Measurements from ENCODE around the gene ADAMTSL3.
"Not testable (repeated sequence)": the region's sequence is repeated elsewhere in the genome, so short reads cannot be mapped to it uniquely, and the experiment has no call there.

Gene ADAMTSL3

DNA sequence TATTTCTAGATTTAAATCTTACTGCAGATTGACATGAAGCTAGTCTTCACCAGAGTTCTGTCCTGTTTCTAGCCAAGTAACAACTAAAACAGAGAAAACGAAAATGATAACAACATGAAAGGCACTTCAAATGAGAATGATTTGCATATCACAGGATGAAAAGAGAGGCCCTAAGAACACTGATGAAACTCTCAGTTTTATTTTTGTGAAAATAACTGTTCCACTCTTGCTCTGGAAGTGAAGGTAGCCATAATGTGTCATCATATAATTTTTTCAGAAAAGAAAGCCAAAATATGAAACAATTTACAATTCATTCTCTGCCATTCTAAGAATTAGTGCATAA, 274.4 kb downstream of the ADAMTSL3 start:
- no peak for DNase-seq (ENCODE audit: low read depth)

DNA sequence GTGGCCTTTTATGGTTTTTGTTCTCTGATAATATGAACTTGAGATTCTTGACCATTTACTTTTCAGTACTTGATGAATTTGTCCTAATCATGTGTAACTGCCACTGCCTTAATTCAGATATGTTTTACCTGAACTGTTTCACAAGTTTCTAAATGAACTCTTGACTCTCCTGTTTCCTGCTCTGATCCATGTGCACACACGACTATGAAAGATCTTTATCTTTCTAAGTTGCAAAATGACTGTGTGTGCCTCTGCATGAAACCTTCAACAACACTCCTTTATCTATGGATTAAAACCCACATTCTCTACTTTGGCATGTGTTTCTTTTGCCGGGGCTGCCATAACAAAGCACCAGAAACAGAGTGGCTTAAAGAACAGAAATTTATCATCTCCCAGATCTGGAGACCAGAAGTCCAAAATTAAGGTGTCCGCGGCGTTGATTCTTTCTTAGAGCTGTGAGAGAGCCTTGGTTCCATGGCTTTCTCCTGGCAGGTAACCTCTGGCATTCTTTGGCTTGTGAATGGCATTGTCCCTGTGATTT, 275.0 kb downstream of the ADAMTSL3 start:
- peak; percentile 58 for DNase-seq (ENCODE audit: low read depth)

DNA sequence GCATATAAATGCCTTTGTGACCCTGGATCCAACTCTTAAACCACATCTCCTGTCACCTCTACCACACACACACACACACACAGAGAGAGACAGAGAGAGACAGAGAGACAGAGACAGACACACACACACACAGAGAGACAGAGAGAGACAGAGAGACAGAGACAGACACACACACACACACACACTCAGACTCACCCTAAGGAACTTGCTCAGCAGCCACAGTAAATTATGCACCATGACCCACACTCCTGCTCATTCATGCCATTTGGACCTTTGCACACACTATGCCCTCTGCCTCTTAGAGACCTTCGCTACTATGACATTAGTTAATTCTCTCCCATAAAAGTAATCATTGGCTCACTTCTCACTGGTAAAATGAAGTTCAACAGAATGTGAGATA, 275.7 kb downstream of the ADAMTSL3 start:
- no peak for DNase-seq (ENCODE audit: low read depth)

DNA sequence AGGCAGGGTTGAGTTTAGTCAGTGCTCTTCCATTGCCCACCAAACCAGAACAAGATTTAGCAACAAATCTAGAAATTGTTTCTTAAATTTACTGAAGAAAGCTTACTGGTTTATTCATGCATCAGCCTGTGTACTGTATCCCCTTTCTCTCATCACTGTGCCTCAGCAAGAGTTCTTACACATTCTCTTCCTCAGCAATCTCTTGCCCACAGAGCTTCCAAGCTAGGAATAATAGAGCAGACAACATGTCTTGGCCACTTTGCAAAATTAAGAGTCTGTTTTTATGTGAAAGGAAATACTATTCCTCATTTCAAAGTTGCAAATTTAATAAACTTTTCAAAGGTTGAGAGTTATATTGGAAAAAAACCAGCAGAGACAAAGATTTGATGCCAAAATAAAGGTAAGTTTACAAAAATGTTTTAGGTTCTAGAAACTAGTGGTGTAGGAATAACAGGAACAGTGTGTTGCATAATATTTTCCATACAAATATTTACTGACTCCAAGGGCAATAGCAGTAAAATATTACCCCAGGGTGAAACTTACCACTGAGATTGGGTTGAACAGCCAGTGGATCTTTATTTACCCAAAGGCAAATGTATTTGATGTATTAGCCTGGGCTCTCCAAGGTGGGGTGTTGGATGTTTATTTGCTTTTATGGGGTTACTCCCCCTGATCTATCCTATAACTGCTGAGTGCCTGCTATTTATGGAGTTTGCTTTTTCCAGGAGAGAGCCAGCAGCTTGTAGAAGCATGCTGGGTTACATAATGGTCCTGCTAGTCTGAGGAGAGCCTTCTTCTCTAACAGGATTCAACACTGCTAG, 276.7 kb downstream of the ADAMTSL3 start:
- no peak for DNase-seq (ENCODE audit: low read depth)

DNA sequence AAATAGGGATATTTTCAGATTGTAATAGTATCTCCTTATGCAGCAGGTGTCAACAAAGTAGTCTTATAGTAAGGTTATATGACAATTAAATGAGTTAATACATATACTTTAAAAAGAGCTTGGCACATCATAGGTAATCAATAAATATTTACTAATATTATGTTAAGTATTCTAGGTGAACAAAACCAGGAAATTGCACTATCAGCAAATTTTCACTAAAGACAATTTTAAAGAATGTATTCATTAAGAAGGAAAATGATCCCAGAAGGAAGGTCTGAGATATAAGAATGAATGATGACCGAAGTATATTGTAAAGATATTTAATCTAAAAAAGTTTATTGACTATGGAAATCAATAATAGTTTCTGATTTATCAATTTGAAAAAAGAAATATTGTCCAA, 281.9 kb downstream of the ADAMTSL3 start:
- DNase-seq (ENCODE audit: low read depth): no peak

DNA sequence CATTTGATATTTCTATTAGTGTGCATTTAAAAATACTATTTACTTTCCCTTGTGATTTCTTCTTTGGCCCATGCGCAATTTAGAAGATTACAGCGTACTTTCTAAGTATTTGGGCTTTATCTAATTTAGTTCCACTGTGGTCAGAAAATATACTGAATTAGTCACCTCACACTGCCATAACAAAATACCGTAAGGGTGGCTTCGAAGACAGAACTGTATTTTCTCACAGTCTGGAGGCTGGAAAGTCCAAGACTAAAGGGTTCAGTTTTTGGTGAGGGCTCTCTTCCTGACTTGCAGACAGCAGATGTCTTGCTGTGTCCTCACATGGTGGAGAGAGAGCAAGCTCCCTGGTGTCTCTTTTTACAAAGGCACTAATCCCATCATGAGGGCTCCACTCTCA, 286.2 kb downstream of the ADAMTSL3 start:
- DNase-seq (ENCODE audit: low read depth): no peak

DNA sequence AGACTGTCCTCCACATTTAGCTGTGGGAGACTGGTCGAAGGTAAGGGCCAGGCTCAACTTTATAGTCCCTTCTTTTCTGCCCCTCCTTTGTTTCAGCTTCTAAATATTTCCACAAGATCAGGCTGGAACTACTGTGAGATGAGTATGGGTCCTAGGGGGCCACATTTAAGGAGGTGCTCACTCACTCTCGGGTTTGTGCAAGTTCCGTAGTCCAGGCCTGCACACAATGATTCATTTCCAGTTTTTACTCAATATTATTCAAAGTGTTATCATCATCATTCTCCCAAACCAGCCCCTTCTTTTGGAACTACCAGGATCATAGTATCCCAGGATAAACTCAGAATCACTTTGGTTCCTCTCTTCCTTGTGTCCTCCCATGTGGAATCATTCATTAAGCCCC, 289.1 kb downstream of the ADAMTSL3 start:
- no peak for DNase-seq (ENCODE audit: low read depth)

DNA sequence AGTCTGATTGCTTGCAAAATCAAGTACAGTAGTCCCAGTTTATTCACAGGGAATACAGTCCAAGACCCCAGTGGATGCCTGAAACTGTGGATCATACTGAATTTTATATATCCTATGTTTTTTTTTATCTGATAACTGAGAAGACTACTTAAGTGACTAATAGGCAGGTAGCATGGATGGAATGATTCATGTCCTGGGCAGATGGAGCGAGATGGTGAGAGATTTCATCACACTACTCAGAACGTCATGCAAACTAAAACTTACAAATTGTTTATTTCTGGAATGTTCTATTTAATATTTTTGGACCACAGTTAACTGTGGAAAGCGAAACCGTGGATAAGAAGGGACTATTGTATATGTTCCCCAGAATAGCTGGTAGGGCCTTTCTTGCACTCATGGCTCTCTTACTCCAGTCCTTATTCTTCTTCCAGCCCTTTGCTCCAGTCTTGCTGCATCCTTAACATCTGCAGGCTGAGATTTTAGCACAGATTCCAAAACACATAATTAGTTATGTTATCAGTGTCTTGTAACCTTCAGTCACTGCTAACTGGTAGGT, 290.0 kb downstream of the ADAMTSL3 start:
- peak; percentile 85 for DNase-seq (ENCODE audit: low read depth)

DNA sequence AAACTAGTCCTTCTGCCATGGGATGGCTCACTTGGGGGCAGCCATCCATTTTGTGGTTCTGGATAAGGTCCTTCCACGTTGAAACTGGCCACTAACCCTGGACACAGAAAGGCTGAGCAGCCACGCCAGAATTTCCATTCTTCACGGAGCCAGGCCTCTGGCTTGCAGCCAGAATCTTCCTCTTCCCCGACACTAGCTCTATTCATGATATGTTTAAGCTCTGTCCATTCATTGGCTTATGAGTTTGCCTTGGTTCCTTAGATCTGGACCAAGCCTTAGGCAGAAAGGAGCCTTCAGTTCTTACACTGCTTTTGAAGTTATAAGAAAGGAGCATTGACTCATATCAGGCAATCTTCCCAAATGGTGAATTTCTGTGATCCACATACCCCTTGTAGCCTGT, 293.2 kb downstream of the ADAMTSL3 start:
- no peak for DNase-seq (ENCODE audit: low read depth)

DNA sequence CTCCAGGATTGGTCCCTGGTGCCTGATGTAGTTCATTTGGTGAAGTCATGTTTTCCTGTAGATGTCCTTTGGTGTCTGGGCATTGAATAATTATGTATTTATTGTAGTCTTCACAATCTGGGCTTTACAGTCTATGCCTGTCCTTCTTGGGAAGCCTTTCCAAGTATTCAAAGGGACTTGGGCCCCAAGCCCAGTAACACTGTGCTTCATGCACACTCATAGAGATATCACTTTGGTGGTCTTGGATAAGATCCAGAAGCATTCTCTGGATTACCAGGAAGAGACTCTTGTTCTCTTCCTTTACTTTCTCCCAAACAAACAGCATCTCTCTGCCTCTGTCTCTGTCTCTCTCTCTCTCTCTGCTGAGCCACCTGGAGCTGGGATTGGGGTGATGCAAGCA, 300.6 kb downstream of the ADAMTSL3 start:
- DNase-seq (ENCODE audit: low read depth): no peak

DNA sequence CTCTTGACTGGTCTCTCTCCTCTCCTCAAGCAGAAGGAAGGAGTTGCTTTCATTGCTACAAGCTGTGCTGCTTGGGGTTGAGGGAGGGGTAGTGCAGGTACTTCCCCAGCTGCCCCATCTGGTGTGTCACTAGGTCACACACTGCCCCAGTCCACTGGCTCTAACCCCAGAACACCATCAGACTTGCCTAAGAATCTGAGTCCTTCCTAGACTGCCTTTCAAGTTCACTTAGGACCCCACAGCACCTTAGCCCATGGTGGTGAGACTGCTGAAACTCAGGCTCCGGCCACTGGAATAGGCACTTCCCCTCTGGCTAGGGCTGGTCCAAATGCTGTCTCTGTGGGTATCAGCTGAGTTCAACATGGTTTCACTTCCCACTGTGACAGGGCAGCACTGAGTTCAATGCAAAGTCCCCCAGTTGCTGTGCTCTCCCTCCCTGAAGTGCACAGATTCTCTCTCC, 301.9 kb downstream of the ADAMTSL3 start:
- no peak for DNase-seq (ENCODE audit: low read depth)

DNA sequence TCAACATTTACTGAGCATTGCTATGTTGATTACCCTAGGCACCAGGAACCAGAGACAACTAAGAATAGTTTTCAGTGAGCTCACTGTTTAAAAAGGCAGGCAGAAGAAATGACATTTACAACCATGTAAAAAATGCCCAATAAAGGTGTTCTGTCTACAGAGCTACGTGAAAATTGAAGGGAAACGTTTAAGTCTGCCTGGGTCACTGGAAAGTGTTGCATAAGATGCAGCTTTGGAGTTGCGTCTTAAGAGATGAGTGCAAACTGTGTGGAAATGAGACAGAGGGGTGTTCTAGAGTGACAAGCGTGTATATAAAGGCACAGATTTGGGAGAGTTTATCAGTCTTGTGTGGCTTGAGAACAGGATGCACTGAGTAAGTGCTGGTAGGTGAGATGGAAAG, 303.0 kb downstream of the ADAMTSL3 start:
- DNase-seq (ENCODE audit: low read depth): no peak

DNA sequence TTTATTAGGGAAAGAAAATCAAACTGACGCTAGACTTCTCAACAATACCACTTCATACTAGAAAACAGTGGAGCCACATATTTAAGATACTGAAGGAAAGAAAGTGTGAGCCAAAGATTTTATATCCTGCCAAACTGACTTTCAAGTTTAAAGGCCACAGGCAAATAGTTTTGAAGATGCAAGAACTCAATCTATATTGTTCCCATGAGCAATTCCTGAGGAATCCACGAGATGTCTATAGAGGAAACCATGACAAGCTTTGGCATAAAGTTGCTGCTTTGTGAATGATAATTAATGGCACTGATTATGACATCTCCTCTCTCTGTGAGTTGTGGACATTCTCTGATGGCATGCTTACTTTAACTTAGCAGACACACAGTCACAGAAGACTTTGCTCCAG, 305.6 kb downstream of the ADAMTSL3 start:
- no peak for DNase-seq (ENCODE audit: low read depth)

DNA sequence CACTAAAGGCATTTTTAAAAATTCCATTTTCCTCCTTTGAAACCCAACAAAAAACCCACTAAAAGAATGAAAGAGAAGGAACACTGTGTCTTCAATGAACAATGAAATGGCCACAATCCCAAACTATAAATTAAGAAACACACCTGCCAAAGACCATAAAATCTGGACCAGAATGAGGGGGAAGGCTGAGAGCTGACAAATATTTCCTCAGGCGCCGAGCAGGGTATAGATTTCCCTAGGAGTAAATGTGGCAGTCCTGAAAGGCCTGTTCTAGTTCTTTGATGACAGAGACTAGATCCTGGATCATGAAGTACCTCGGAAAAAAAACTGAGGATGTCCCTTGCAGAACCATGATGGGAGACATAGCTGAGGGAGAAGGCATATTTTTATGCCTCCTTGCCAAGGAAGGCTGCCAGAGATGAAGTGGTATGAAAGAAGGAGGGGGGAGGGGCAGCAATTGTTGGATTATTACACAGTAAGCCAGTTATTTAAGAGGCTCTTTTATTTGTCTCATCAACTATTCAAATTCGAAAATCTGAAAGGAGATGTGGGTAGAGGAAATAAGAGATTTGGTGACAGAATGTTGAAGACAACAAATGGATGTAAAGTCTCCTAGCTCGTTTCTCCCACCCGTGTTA, 306.4 kb downstream of the ADAMTSL3 start:
- DNase-seq (ENCODE audit: low read depth): no peak

DNA sequence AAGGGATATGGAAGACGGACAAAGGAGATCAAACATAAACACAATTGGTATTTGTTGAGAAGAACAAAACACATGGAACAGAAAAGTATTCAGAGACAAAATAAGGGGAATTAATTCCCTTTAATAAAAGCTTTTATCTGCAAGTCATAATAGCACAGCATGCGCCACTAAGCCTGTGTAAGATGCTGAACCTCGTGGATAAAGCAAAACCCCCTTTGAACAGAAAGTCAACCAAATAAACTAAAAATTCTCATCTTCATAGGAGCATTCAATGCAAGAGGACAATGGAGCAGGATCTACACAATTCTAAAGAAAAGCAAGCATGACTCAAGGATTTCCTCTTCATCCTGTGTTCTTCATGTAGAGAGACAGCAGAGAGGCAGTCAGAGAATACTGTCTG, 307.4 kb downstream of the ADAMTSL3 start:
- no peak for DNase-seq (ENCODE audit: low read depth)

DNA sequence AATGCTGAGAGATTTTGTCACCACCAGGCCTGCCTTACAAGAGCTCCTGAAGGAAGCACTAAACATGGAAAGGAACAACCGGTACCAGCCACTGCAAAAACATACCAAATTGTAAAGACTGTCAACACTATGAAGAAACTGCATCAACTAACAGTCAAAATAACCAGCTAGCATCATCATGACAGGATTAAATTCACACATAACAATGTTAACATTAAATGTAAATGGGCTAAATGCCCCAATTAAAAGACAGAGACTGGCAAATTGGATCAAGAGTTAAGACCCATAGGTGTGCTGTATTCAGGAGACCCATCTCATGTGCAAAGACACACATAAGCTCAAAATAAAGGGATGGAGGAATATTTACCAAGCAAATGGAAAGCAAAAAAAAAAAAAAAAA, 311.0 kb downstream of the ADAMTSL3 start:
- not testable (repeated sequence) for DNase-seq (ENCODE audit: low read depth)

DNA sequence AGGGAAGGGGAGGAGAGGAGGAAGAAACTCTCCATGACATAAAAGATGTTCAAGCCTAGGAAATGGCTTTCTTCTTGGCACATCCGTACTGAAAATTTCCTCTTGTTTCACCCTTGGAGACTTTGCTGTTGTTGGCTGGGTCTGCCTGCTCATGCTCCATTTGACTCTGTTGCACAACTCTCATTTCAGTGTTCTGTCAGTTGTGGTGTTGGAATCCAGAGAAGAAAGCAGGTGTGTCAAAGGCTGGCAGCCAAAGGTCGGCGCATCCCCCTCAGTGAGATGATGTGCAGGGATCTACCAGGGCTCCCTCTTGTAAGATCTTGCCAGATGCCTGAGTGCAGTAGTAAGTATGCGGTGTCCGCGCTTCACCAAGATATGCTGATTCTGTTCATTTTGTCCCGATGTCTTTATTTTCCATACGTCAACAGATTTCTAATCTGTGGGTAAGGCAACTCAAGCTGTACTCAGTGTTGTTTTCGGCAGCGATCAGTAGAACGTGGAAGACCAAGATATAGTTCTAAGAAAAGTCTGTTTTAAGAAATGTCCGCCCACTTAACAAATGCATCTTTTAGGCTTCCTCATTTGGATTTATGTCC, 316.5 kb downstream of the ADAMTSL3 start:
- DNase-seq (ENCODE audit: low read depth): peak; percentile 71

DNA sequence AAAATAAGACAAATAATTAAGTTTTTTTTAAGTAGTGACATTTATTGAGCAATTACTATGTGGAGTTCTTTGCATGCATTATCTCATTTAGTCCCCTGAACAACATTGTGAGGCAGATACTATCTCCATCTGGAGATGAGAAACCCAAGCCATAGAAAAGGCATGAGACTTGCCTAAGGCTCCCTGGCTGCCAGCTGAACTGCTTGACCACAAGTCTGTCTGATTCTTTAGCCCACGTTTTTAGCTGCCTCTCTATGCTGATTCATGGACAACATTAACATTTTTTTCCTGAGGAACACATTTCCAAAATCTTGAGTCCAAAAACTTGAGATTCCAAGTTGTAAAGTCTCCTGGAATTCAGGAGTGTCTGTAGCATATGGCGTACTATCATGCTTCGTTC, 318.1 kb downstream of the ADAMTSL3 start:
- DNase-seq (ENCODE audit: low read depth): peak; percentile 46

DNA sequence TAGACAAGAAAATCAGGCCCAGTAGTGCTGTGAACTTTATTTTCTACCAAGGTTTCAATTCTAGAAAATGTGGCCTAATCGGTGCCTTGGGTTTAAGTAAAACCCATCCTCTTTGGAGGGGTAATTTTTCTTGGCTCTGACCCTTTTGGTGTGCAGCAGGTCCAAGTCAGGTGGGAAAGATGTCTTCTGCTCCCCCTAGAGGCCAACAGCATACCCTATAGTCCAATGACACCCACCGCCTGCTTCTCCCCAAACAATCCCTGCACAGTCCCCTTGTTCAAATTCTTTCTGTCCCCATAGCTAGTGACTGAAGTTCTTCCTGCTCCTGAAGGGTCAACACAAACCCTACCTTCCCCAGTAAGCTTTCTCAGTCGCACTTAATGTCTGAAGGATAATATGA, 319.9 kb downstream of the ADAMTSL3 start:
- DNase-seq (ENCODE audit: low read depth): peak; percentile 12

DNA sequence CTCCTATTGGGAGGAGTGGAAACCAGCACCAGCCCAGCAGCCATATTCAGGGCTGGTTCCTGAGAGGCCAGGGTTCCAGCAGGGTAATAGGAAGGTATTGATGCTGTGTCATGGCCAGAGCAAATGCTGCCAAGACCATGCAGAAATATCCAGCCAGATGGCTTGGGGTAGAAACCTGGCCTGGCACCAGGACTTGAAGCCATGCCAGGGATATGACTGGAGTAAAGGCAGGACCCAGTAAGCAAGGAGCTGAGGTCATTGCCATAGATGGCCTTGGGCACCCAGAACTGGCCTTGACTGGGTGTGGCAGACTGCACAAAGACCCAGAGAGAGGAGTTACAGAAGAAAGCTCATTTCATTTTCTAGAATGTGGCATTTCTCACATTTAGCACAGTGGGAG, 324.1 kb downstream of the ADAMTSL3 start:
- no peak for DNase-seq (ENCODE audit: low read depth)

DNA sequence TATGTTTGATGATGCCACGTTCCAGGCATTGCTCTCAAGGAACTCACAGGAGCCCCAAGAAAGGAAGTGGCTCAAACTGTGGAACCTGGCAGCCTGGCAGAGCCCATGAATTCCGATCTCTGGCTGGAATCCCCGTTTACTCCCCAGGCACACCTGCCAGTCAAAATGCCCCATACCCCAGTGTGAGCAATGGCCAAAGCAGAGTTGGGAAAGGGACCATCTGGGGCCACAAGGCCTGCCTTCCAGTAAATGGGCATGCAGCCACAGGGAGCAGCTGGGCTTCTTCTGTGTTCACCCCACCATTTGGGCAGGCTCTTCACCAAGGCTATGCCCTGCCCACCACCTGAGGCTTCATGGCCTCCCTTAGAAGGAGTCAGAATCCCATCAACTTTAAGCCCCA, 324.7 kb downstream of the ADAMTSL3 start:
- DNase-seq (ENCODE audit: low read depth): no peak

DNA sequence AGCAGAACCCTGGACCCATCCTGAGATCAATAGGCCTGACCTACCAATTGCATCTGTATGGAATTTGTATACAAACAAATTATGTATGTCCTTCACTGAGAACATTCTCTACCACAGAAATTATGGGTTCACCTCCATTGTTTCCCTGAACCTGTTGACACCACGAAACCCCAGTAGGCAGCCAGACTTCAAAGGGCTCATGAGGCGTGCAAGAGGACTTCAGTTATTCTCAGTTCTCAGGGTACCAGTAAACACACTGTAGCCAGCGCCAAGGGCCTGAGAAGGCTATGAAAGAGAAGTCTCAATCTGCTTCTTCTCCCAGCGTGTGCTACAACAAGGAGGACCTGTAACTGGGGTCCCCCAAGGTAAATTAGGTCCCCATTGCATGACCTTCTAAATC, 326.7 kb downstream of the ADAMTSL3 start:
- no peak for DNase-seq (ENCODE audit: low read depth)

DNA sequence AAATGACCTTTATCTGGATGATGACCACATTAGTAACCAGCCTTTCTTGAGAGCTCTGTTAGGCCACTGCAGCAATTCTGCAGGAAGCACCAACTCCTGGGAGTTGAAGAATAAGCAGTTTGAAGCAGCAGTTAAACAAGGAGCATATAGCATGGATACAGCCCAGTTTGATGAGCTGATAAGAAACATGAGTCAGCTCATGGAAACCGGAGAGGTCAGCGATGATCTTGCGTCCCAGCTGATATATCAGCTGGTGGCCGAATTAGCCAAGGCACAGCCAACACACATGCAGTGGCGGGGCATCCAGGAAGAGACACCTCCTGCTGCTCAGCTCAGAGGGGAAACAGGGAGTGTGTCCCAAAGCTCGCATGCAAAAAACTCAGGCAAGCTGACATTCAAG, 328.8 kb downstream of the ADAMTSL3 start:
- no peak for DNase-seq (ENCODE audit: low read depth)

Measured in amniotic epithelial cell (primary cell).